ENCODE data around the gene AMOT. TPM values are rescaled to one million over a fixed set of nuclear protein-coding genes. Genes with fewer than 3 reads are reported as not detected.

AMOT gene
- total and polyA plus RNA-seq, 4 donors: 1.1 to 2.6 (median 1.9) TPM

DNA sequence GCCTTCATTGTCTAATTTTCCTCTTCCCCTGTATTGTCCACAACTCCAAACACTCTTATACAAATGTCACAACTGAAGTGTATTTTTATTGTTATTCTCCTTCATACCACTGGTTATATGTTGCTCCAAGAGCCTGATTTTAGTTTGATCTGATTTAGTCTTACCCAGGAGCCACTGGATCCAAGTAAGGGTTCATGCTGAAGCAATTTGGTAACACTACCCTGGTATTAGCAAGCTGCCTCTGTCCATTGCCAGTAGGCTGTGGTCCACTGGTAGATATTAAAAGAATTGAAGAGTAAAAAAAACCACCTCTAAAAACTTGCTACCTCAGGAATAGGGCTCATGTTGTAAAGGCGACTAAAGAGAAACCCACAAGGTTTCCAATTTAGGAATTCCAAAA is 41.2 kb downstream of the AMOT start:
- 98% methylated on average over 1 of the region's 1 CpG for WGBS
- DNase-seq (ENCODE audit: low spot score): no peak
- no peaks in the 10 kb centered on the region for H3K36me3 ChIP-seq (ENCODE audit: control insufficient read depth in 4 of 4, insufficient read depth in 3 of 4, low read depth in 1 of 4, low read length in 3 of 4)
- no peak overlapping the region for H3K27ac ChIP-seq (ENCODE audit: low read depth in 1 of 2, low read length in 2 of 2)
- no peaks in the 10 kb centered on the region for H3K27me3 ChIP-seq (ENCODE audit: control insufficient read depth in 4 of 4, insufficient read depth in 4 of 4, low read length in 3 of 4)
- TF ChIP-seq GABPA (IDR thresholded peaks at IDR 0.05 in 1 of 2, conservative IDR thresholded peaks at IDR 0.05 in 1 of 2) (no peak), HNF4G (IDR thresholded peaks at IDR 0.05) (no peak), SP1 (IDR thresholded peaks at IDR 0.05) (no peak)
- no peaks in the 10 kb centered on the region for H3K9me3 ChIP-seq (ENCODE audit: control insufficient read depth in 4 of 4, low read length in 3 of 4)
- no peak overlapping the region for H3K4me3 ChIP-seq (ENCODE audit: low read depth in 1 of 3, low read length in 3 of 3)
- no peak overlapping the region for H3K9ac ChIP-seq (ENCODE audit: low read depth in 1 of 2, low read length in 2 of 2)
- no peaks in the 10 kb centered on the region for H3K4me1 ChIP-seq (ENCODE audit: control insufficient read depth in 4 of 4, insufficient read depth in 4 of 4, low read length in 3 of 4)

DNA sequence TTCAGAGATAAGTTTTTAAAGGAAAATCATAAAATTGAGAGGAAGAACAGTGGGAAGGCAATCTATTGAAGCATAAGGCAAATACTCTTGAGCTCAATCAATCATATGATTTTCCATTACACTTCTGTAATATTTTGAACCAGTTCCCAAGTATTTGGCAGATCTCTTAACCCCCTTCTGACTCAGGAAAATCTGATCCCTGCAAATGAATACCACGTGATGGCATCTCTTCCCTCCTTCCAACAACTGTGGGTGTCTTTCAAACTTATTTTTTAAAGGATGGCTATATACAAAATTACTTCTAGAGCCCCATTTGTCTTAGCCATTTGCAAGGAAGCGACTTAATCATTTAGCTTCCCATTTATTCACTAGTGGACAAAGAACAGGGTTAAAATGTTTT is 41.9 kb downstream of the AMOT start:
- H3K36me3 ChIP-seq (ENCODE audit: control insufficient read depth in 4 of 4, insufficient read depth in 3 of 4, low read depth in 1 of 4, low read length in 3 of 4): no peaks in the 10 kb centered on the region
- no peak overlapping the region for H3K27ac ChIP-seq (ENCODE audit: low read depth in 1 of 2, low read length in 2 of 2)
- TF ChIP-seq, protein P1, sequence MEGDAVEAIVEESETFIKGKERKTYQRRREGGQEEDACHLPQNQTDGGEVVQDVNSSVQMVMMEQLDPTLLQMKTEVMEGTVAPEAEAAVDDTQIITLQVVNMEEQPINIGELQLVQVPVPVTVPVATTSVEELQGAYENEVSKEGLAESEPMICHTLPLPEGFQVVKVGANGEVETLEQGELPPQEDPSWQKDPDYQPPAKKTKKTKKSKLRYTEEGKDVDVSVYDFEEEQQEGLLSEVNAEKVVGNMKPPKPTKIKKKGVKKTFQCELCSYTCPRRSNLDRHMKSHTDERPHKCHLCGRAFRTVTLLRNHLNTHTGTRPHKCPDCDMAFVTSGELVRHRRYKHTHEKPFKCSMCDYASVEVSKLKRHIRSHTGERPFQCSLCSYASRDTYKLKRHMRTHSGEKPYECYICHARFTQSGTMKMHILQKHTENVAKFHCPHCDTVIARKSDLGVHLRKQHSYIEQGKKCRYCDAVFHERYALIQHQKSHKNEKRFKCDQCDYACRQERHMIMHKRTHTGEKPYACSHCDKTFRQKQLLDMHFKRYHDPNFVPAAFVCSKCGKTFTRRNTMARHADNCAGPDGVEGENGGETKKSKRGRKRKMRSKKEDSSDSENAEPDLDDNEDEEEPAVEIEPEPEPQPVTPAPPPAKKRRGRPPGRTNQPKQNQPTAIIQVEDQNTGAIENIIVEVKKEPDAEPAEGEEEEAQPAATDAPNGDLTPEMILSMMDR (IDR thresholded peaks at IDR 0.05; ENCODE audit: low read depth, low read length, missing input control): no peak
- TF ChIP-seq, protein P2, sequence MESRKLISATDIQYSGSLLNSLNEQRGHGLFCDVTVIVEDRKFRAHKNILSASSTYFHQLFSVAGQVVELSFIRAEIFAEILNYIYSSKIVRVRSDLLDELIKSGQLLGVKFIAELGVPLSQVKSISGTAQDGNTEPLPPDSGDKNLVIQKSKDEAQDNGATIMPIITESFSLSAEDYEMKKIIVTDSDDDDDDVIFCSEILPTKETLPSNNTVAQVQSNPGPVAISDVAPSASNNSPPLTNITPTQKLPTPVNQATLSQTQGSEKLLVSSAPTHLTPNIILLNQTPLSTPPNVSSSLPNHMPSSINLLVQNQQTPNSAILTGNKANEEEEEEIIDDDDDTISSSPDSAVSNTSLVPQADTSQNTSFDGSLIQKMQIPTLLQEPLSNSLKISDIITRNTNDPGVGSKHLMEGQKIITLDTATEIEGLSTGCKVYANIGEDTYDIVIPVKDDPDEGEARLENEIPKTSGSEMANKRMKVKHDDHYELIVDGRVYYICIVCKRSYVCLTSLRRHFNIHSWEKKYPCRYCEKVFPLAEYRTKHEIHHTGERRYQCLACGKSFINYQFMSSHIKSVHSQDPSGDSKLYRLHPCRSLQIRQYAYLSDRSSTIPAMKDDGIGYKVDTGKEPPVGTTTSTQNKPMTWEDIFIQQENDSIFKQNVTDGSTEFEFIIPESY (IDR thresholded peaks at IDR 0.05): no peak
- TF ChIP-seq, protein P3, sequence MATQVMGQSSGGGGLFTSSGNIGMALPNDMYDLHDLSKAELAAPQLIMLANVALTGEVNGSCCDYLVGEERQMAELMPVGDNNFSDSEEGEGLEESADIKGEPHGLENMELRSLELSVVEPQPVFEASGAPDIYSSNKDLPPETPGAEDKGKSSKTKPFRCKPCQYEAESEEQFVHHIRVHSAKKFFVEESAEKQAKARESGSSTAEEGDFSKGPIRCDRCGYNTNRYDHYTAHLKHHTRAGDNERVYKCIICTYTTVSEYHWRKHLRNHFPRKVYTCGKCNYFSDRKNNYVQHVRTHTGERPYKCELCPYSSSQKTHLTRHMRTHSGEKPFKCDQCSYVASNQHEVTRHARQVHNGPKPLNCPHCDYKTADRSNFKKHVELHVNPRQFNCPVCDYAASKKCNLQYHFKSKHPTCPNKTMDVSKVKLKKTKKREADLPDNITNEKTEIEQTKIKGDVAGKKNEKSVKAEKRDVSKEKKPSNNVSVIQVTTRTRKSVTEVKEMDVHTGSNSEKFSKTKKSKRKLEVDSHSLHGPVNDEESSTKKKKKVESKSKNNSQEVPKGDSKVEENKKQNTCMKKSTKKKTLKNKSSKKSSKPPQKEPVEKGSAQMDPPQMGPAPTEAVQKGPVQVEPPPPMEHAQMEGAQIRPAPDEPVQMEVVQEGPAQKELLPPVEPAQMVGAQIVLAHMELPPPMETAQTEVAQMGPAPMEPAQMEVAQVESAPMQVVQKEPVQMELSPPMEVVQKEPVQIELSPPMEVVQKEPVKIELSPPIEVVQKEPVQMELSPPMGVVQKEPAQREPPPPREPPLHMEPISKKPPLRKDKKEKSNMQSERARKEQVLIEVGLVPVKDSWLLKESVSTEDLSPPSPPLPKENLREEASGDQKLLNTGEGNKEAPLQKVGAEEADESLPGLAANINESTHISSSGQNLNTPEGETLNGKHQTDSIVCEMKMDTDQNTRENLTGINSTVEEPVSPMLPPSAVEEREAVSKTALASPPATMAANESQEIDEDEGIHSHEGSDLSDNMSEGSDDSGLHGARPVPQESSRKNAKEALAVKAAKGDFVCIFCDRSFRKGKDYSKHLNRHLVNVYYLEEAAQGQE (IDR thresholded peaks at IDR 0.05): no peak
- no peak for TF ChIP-seq TAF1 (conservative IDR thresholded peaks at IDR 0.05)
- TF ChIP-seq JUND (IDR thresholded peaks at IDR 0.05): no peak
- no peak for TF ChIP-seq RXRA (IDR thresholded peaks at IDR 0.05)
- TF ChIP-seq FOXA2 (IDR thresholded peaks at IDR 0.05): no peak
- no peak for TF ChIP-seq HNF4A (conservative IDR thresholded peaks at IDR 0.05)
- TF ChIP-seq HNF4G (IDR thresholded peaks at IDR 0.05): no peak
- TF ChIP-seq EGR1 (IDR thresholded peaks at IDR 0.05; ENCODE audit: low read depth in 2 of 2): no peak
- TF ChIP-seq YY1 (IDR thresholded peaks at IDR 0.05): no peak
- no peak overlapping the region for H3K4me3 ChIP-seq (ENCODE audit: low read depth in 1 of 3, low read length in 3 of 3)
- H3K9me3 ChIP-seq (ENCODE audit: control insufficient read depth in 4 of 4, low read length in 3 of 4): no peaks in the 10 kb centered on the region
- H3K9ac ChIP-seq (ENCODE audit: low read depth in 1 of 2, low read length in 2 of 2): no peak overlapping the region
- no peaks in the 10 kb centered on the region for H3K4me1 ChIP-seq (ENCODE audit: control insufficient read depth in 4 of 4, insufficient read depth in 4 of 4, low read length in 3 of 4)
- DNase-seq (ENCODE audit: low spot score): no peak
- 91% methylated on average over 2 of the region's 2 CpGs for WGBS
- no peaks in the 10 kb centered on the region for H3K27me3 ChIP-seq (ENCODE audit: control insufficient read depth in 4 of 4, insufficient read depth in 4 of 4, low read length in 3 of 4)

Measured in liver (tissue), 9 donors.